ENCODE measurements around the gene ADNP2. TPM values are rescaled to one million over a fixed set of nuclear protein-coding genes. Genes with fewer than 3 reads are reported as not detected.

ADNP2 gene
- total RNA-seq, 1 donor from 2014 or later: 11.8 TPM

DNA sequence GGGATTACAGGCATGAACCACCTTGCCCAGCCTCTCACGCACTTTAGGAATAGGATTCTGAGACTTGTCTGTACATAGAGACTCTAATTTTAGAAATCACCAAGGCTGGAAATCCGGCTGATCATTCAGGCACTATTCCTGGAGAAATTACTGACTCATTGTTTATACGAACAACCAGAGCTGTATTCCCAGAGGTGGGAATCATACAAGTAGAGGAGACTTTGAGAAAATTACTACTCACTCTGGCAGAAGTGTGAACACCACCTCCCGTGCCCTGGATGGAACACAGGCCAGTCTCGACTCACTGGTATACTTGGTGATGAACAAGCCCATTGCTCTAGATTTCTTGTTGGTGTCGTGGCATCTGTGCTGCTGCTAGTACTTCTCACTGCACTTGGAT, 5.8 kb upstream of the ADNP2 start:
- DNase-seq (ENCODE audit: low spot score): no peak
- intact Hi-C loops (cut with DNase I): no loop called here

DNA sequence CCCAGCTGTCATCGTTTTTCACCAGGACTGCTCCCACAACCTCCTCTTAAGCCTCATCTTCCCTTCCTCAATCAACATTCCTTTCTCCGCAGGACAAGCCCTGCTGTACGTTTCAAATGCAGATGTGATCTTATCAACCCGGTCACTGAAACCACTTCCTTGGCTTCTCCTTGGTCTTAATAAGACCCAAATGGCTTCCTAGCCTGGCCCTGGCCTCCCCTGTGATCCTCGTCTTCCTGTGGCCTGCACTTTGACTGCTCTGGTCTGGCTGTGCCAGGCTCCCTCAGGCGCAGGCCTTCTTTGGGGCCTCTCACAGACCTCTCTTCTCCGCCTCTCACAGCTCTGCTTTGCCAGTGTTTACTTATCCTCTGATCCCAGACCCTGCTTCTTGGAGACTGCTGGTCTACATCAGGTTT, 4.7 kb upstream of the ADNP2 start:
- intact Hi-C loops (cut with DNase I): no loop called here
- no peak for DNase-seq (ENCODE audit: low spot score)

DNA sequence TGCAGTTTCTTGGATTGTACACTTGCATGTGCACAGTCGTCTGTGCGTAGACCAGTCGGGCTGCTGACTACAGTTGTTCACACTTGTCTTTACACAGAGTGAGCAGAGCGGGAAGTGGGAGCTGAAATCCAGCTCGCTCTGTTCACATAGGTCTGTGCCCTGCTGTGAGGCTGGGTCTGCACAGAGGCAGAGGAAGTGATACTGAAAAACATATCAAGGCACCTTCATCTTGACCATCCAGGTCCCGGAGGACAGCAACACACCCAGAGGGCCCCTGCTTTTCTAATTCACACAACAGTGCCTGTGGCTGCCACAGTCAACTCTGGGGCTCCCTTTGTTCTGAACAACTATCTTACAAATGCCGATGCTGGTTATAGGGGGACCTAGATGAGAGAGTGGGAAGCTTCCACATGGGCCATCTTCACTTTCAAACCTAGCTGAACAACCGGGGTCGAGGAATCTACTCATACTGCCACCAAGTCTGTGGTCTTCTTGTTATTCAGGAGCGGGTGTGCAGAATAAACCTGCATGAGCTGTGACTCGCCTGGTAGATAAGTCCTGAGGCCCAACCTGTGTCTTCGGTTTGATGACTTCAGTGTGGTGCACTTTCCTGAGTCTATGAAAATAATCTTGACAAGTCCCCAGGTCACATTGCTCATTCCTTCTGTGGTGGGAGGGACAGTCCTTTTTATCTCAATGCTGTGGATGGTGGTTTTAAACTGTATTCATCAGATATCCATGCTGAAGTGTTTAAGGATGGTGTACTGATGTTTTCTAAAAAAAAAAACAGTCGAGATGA, 3.5 kb upstream of the ADNP2 start:
- no peak for DNase-seq (ENCODE audit: low spot score)
- intact Hi-C loops (cut with DNase I): loop anchor here (5.0 kb wide), 1 partner anchor 73 kb away; the partner anchor contains the start of gene RBFA

DNA sequence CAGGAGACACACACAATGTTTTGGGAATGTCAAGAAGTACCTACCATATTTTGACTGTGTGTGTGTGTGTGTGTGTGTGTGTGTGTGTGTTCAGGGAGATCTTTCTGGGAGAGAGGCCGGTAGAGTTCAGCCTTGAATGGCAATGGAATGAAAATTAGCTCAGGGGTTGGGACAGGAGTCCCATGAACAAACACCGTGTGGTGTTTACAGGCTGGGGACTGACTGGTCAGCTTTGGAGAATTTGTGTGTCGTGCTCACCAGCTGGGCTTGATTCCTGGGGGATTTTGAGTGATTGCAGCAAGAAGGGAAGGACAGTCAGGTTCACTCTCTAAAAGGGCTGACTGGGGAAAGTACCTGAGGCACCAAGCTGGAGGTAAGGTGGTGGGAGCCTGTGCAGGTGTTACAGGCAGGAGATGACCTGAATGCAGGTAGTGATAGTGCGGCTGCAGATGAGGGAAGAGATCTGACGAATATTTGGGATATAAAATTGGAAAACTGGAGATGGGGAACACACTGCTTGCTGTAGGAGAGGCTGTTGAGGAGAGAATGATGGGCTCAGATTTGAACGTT, 2.5 kb upstream of the ADNP2 start:
- intact Hi-C loops (cut with DNase I): loop anchor here (5.0 kb wide), 1 partner anchor 74 kb away; the partner anchor contains the start of gene RBFA
- DNase-seq (ENCODE audit: low spot score): no peak

DNA sequence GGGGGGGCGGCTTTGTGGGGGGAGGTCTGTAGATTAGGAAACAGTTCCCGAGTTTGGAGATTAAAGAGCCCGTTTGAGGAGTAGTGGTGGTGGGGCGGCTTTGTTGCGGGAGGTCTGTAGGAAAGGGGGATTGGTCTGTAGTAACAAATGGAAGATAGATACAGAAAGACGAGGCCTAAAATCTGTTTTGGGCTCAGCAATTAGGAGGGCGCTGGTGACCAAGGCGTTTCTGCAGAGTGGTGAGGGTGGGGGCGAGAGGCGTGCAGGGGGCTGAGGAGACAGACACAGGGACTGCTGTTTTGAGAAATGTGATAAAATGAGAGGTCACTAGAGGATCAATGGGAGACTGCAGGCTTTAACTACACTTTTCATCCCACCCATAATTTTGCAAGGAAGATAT, 1.6 kb upstream of the ADNP2 start:
- intact Hi-C loops (cut with DNase I): loop anchor here (5.0 kb wide), 1 partner anchor 75 kb away; the partner anchor contains the start of gene RBFA
- DNase-seq (ENCODE audit: low spot score): no peak

DNA sequence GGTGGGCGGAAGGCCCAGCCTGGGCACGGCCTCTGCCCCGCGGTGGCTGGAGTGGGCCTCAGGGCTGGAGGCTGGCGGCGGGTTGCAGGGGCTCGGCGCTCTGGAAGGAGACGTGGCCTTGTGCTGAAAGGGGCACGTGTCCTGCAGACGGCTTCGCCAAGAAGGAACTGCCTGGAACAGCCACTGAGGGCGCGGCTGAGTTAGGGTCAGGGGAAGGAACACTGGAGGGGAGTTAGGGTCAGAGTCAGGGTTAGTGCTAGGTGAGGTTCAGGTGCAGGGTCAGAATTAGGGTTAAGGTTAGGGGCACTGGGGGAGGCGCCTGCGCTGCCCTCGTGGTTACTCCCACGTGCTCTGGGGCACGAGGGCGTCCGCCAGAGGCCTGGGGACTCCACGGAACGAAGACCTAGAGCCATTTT, 933 bp upstream of the ADNP2 start:
- DNase-seq (ENCODE audit: low spot score): no peak
- intact Hi-C loops (cut with DNase I): loop anchor here (5.0 kb wide), 1 partner anchor 76 kb away; the partner anchor contains the start of gene RBFA

DNA sequence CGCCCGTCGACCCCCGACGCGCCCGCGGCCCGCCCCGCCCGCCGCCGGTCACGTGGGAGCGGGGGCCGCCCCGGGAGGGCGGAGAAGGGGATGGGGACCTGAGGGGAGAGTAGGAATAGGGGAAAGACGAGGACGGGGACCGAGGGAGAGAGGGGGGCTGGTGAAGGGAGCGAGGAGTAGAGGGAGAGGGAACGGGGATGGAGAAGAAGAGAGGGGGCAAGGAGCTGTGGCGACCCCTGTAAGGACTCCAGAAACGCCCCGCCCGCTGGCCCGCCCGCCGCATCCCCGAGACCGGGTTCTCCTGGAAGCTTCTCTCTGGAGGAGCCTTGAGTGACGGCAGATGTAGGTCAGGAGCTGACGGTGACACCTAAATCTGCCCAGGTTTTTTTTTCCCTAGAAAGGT, 615 bp downstream of the ADNP2 start:
- intact Hi-C loops (cut with DNase I): loop anchor here (5.0 kb wide), 1 partner anchor 77 kb away; the partner anchor contains the start of gene RBFA
- no peak for DNase-seq (ENCODE audit: low spot score)

DNA sequence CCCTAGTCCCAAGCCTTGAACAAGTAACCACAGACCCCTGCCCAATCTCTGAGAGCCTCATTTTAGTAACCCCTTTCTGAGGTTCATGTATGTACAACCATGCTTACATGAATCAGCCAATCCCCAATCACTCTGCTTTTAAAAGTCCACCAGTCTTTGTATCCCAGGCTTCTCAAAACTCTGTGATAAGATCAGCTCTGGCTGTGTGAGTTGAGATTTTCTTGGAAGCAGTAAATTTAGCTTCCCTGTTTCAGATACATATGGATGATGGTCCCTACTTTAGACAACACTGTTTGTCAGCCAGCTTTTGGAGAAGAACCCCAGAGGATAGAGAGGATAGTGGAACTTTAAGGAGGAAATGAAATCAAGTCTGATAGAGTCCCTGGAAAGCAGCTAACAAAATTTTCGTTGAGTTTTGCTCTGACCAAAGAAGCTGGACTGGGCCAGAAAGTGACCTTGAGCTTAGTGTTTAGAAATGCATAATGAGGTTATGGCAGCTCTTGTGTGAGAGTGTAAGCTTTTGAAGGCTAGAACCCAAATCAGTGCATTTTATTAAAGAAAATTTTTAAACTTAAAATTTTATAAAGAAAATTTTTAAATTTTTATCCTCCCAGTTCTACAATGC, 3.7 kb downstream of the ADNP2 start:
- intact Hi-C loops (cut with DNase I): no loop called here
- DNase-seq (ENCODE audit: low spot score): no peak

DNA sequence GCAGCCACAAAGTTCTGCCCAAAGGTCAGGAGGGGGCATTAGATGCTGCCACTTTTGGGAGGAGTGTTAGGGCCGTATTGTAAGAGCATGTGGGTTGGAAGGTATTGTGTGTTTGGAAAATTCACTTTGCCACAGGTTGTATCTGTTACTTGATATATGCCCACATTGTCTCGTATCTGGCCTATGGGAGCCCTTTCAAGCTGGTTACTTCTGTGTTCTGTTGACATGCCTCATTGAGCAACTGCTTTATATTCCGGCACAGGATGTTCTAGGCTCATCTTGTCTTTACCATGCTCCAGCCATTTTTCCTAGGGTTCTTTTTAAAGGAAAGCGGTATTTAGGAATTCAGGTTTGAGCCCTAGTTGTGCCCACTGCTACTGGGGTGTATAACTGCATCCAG, 6.0 kb downstream of the ADNP2 start:
- DNase-seq (ENCODE audit: low spot score): no peak
- intact Hi-C loops (cut with DNase I): no loop called here

DNA sequence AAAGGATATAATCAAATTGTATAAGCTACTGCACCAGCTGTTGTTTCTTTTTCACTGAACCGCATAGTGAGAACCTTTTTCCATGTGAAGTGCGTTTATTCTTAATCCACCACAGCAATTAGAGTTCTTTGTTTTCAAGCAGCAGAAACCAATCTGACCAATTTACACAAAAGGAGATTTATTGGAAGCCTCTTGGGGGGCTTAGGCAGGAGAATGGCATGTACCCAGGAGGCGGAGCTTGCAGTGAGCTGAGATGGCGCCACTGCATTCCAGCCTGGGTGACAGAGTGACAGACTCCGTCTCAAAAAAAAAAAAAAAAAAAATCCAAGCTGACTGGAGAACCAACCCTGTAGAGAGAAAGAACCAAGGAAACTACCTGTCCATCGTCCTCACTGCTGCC, 10.0 kb downstream of the ADNP2 start:
- intact Hi-C loops (cut with DNase I): no loop called here

DNA sequence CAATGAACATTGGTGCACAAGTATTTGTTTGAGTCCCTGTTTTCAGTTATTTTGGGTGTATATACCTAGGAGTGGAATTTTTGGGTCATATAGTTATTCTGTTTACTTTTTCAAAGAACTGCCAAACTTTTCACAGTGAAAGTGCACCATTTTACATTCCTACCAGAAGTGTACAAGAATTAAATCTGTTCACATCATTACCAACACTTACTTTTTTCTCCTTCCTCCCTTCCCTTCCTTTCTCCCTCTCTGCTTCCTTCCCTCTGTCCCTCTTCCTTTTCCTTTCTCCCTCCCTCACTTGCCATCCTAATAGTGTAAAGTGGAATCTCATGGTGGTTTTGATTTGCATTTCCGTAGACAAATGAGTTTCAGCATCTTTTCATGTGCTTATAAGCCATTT, 11.9 kb downstream of the ADNP2 start:
- intact Hi-C loops (cut with DNase I): no loop called here
- DNase-seq (ENCODE audit: low spot score): no peak

More for the DNA sequence above, 10.0 kb downstream of the ADNP2 start:
- no peak for DNase-seq (ENCODE audit: low spot score)

DNA sequence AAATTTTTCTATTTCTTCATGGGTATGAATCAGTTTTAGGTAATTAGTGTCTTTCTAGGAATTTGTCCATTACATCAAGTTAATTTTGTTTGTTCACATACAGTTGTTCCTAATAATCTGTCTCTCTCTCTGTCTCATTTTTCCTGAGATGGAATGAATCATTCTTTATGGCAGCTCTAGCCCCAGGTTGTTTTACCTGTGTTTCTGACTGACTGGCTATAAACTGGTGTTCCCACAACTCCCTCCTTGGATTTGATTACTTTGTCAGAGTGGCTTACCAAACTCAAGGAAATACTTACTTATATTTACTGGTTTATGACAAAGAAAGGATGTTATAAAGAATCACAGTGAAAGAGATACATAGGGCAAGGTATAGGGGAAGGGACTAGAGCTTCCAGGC, 15.1 kb downstream of the ADNP2 start:
- no peak for DNase-seq (ENCODE audit: low spot score)
- intact Hi-C loops (cut with DNase I): no loop called here

DNA sequence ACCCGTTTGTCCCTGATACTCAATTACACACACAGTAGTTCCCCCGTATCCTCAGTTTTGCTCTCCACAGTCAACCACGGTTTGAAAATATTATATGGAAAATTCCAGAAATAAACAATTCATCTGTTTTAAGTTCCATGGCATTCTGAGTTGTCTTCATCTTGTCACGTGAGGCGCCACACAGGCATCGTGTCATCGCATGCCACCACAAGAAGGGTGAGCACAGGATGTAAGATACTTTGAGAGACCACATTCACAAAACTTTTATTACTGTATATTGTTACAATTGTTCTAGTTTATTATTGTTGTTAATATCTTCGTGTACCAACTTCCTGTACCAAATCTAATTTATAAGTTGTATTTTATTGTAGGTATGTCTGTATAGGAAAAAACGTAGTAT, 17.7 kb downstream of the ADNP2 start:
- no peak for DNase-seq (ENCODE audit: low spot score)
- intact Hi-C loops (cut with DNase I): no loop called here

DNA sequence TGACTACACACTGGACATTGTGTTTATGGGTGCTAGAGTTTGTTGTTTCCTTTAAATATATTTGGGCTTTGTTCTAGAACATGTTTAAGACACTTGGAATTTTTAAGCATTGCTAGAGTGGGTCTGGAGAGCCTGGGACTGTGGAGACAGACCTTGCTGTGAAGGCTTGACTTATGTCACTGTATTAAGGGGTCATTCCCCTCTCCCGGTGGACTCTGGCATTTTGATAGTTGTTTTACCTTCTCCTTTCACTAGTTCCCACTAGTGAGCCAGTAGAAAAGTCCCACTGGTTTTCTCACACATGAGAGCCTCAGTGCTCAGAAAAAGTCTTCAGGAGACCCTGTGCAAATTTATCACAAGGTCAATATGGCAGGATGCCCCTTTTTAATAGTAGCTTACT, 18.6 kb downstream of the ADNP2 start:
- intact Hi-C loops (cut with DNase I): no loop called here
- DNase-seq (ENCODE audit: low spot score): no peak

DNA sequence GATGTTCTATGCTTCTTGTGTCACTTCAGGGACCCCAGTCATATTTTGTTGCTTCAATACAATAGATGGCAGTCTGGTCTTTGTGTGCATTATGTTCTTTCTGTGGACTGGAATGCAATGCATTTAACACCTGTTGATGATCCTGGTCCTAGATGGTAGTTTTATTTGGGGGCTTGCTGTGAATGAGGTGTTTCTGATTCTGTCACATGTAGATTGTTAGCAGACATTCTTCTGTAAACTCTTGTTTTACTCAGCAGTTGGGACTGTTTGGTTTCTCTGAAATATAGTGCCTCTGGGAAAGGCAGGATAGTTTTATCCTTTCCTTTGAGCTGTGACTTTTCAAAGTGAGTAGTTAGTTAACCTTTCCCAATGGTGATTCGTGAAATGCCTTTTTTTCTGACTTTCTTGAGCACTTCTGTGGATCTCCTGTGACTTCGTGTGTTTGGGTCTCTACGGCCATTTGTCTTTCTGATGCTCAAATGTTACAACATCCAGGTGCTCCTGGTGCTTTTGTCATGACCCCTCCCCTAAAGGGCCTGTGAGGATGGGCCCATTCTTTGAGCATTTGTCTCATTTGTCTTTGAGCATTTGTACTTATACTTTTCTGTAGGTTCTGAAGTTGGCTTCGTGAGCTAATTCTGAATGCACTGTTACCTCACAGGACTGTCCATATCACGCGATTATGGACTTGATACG, 20.8 kb downstream of the ADNP2 start:
- no peak for DNase-seq (ENCODE audit: low spot score)
- intact Hi-C loops (cut with DNase I): no loop called here

DNA sequence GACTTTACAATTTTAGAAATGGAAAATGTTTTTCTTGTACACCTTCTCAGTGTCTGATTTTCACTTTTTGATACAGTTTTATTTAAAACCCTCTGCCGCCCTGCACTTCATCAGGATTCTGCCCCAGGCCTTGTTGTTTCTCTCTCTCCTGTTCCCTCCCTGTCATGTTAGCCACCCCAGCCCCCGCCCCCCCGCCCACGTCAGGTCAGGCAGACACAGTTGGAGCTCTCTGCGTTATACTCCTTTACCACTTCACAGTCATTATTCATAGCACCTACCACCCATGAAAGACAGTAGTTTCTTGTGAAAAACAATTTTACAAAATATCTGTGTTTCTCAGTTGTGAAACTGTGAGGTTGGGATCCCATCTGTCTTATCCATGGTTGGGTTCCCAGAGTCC, 21.5 kb downstream of the ADNP2 start:
- no peak for DNase-seq (ENCODE audit: low spot score)
- intact Hi-C loops (cut with DNase I): no loop called here

DNA sequence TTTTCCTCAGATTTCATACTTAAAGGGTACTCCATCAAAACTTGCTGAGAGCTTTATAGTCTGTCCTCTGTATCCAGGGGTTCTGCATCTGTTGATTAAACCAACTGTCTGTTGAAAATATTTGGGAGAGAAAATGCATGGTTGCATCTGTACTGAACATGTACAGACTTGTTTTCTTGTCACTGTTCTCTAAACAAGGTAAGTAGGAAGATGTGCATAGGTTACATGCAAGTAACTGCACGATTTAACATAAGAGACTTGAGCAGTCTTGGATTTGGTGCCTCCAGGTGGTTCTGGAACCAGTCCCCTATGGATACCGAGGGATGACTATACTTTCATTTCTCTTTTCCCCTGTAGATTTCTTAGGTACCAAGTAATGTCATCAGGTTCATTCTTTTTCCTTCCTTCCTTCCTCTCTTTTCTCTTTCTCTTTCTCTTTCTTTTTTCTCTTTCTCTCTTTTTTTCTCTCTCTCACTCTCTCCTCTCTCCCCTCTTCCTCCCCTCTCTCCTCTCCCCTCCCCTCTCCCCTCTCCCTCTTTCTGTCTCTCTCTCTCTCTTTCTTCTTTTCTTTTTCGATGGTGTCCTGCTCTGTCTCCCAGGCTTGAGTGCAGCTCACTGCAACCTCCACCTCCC, 23.2 kb downstream of the ADNP2 start:
- DNase-seq (ENCODE audit: low spot score): no peak
- intact Hi-C loops (cut with DNase I): no loop called here

DNA sequence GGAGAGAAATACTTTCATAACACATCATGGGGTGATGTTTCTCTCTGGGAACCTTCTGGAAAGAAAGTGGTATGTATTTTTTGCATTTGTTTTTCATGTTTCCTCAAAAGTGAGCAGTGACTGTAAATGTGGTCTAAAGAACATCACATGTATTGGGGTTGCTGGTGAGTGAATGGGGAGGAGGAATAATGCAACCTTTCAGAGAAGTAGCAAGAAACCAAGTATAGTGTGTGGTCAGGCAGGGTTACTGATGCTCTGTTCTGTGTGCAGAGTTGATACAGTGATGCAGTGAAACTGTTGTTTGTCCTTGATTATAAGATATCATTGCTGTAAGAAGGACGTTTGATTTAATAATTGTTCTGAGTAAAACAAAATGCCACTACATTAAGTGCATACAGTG, 24.1 kb downstream of the ADNP2 start:
- DNase-seq (ENCODE audit: low spot score): no peak
- intact Hi-C loops (cut with DNase I): no loop called here

DNA sequence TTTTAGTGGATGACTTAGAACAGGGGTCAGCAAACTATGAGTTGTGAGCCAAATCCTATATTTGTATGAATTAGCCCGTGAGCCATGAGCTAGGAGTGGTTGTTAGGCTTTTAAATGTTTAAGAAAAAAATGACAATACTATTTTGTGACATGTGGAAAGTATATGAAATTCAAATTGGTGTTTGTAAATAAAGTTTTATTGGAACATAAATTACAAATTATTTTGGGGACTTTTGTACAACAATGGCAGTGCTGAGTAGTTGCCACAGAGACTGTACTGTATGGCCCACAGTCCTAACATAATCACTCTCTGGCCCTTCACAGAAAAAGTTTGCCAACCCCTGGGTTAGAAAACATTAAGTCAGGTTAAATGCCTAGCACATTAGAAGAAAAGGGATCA, 26.1 kb downstream of the ADNP2 start:
- DNase-seq (ENCODE audit: low spot score): no peak
- intact Hi-C loops (cut with DNase I): no loop called here

DNA sequence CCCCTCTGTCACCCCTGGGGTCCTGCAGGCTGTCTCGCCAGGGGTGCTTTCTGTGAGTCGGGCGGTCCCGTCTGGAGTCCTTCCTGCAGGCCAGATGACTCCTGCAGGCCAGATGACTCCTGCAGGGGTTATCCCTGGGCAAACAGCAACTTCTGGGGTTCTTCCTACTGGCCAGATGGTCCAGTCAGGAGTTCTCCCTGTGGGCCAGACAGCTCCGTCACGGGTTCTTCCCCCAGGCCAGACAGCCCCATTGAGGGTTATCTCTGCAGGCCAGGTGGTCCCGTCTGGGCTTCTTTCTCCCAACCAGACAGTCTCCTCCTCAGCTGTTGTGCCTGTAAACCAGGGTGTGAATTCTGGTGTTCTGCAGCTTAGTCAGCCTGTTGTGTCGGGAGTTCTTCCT, 27.6 kb downstream of the ADNP2 start:
- intact Hi-C loops (cut with DNase I): no loop called here
- DNase-seq (ENCODE audit: low spot score): no peak
